HAP-1 (cell line): ENCODE data around the gene CACNA1H.

Source experiments
- DNase-seq, 2 experiments: peaks; one replicate each; pipeline ENCODE4 v3.0.0-alpha.2; 2016 to 2020; ENCODE audit warnings: low spot score in 2 of 2
- H3K27me3 ChIP-seq: fragments of 250-450 bp; sonication (Bioruptor Pico); 2 replicates; pipeline ENCODE4 v1.5.1; 2020; ENCODE audit warnings: low read depth, mild to moderate bottlenecking, moderate library complexity
- H3K36me3 ChIP-seq: fragments of 250-450 bp; sonication (Bioruptor Pico); replicated peaks from 2 replicates; pipeline ENCODE4 v1.5.1; 2020; ENCODE audit warnings: mild to moderate bottlenecking
- H3K4me1 ChIP-seq: fragments of 250-450 bp; sonication (Bioruptor Pico); 2 replicates; pipeline ENCODE4 v1.5.1; 2020; ENCODE audit warnings: mild to moderate bottlenecking
- H3K4me3 ChIP-seq: fragments of 250-450 bp; sonication (Bioruptor Pico); 2 replicates; pipeline ENCODE4 v1.5.1; 2020; ENCODE audit warnings: mild to moderate bottlenecking, moderate library complexity
- H3K9me3 ChIP-seq: fragments of 250-450 bp; sonication (Bioruptor Pico); 2 replicates; pipeline ENCODE4 v1.5.1; 2020; ENCODE audit warnings: mild to moderate bottlenecking, moderate library complexity
- in situ Hi-C: fragments of 300-500 bp; cut with MboI; formaldehyde crosslinking; loops from 3 replicates; pipeline ENCODE4 v1.14.3; 2020; ENCODE audit warnings: low sequenced_read_pairs, inconsistent platforms, mixed read lengths

CACNA1H gene

DNA sequence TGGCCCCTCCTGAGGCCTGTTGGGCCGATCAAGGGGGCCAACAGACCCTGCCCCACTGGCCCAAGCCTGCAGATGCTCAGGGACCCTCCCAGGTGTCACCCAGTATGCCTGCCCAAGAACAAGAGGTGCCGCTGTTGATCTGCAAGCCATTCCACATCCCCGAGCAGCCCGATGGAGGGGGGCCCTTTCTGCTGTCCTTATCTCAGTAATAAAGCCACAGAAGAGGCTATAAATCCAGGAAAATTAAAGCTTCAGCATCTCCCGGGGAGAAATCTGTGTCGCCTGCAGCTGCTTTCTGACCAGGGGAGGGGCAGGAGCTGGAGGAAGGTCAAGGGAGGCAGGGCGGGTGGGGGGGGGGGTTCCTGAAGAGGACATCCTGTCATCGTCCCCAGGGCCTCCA lies 11.7 kb upstream of the CACNA1H start:
- H3K36me3 ChIP-seq, result no peaks in the 10 kb centered on the region
- no peaks in the 10 kb centered on the region for H3K27me3 ChIP-seq
- no peak overlapping the region for H3K4me3 ChIP-seq
- no peak for DNase-seq
- no peaks in the 10 kb centered on the region for H3K4me1 ChIP-seq
- in situ Hi-C loops, result no loop called here
- no peaks in the 10 kb centered on the region for H3K9me3 ChIP-seq

- Histone ChIP-seq H3K9me3 (no peaks in the 10 kb centered on the region), H3K27me3 (no peaks in the 10 kb centered on the region), H3K4me1 (no peaks in the 10 kb centered on the region), H3K36me3 (no peaks in the 10 kb centered on the region), H3K4me3 (no peak overlapping the region)
- DNase-seq, result no peak
- in situ Hi-C loops, result no loop called here
Measured at GRCh38 chr16:1141716-1142115, 11.2 kb upstream of the CACNA1H start.

GRCh38 chr16:1142911-1143310 lies 10.0 kb upstream of the CACNA1H start:
- no peaks in the 10 kb centered on the region for H3K36me3 ChIP-seq
- H3K4me3 ChIP-seq, result no peak overlapping the region
- in situ Hi-C loops, result no loop called here
- H3K9me3 ChIP-seq, result no peaks in the 10 kb centered on the region
- DNase-seq, result no peak
- no peaks in the 10 kb centered on the region for H3K4me1 ChIP-seq
- H3K27me3 ChIP-seq, result no peaks in the 10 kb centered on the region

- no peak for DNase-seq
- in situ Hi-C loops, result no loop called here
- no peaks in the 10 kb centered on the region for H3K4me1 ChIP-seq
- no peaks in the 10 kb centered on the region for H3K36me3 ChIP-seq
- H3K4me3 ChIP-seq, result no peak overlapping the region
- no peaks in the 10 kb centered on the region for H3K27me3 ChIP-seq
- H3K9me3 ChIP-seq, result no peaks in the 10 kb centered on the region
Measured at GRCh38 chr16:1143761-1144450, 9.0 kb upstream of the CACNA1H start.

GRCh38 chr16:1144476-1145382 lies 8.2 kb upstream of the CACNA1H start:
- H3K4me3 ChIP-seq, result no peak overlapping the region
- no peak for DNase-seq
- no peaks in the 10 kb centered on the region for H3K4me1 ChIP-seq
- H3K27me3 ChIP-seq, result no peaks in the 10 kb centered on the region
- in situ Hi-C loops, result no loop called here
- H3K36me3 ChIP-seq, result no peaks in the 10 kb centered on the region
- no peaks in the 10 kb centered on the region for H3K9me3 ChIP-seq

GRCh38 chr16:1145383-1146100 lies 7.4 kb upstream of the CACNA1H start:
- in situ Hi-C loops, result no loop called here
- no peak for DNase-seq
- Histone ChIP-seq H3K4me1 (no peaks in the 10 kb centered on the region), H3K9me3 (no peaks in the 10 kb centered on the region), H3K4me3 (no peak overlapping the region), H3K27me3 (no peaks in the 10 kb centered on the region), H3K36me3 (no peaks in the 10 kb centered on the region)

DNA sequence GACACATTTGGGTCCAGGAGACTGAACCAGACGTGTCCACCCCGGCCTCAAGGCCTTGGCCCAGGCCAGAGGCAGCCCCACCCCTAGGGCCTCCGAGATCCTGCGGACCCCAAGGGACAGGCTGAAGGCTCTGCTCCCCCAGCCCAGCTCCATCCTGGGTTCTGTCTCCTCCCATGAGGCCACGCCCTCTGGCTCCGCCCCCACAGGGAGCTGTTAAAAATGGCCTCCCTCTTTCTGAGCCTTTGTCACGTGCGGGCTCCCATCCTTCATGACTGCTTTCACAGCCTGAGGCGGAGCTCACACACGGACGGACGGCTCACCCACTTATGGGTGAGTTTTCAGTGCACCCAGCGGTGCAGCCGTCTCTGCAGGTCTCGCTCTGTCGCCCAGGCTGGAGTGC lies 6.5 kb upstream of the CACNA1H start:
- Histone ChIP-seq H3K9me3 (no peaks in the 10 kb centered on the region), H3K4me1 (no peaks in the 10 kb centered on the region), H3K36me3 (no peaks in the 10 kb centered on the region), H3K27me3 (no peaks in the 10 kb centered on the region), H3K4me3 (no peak overlapping the region)
- in situ Hi-C loops, result no loop called here
- DNase-seq, result peak in 1 of 2 experiments; percentile 63

GRCh38 chr16:1147027-1147426 lies 5.9 kb upstream of the CACNA1H start:
- Histone ChIP-seq H3K36me3 (no peaks in the 10 kb centered on the region), H3K4me3 (no peak overlapping the region), H3K9me3 (no peaks in the 10 kb centered on the region), H3K4me1 (no peaks in the 10 kb centered on the region), H3K27me3 (no peaks in the 10 kb centered on the region)
- no peak for DNase-seq
- in situ Hi-C loops, result no loop called here

- Histone ChIP-seq H3K27me3 (no peaks in the 10 kb centered on the region), H3K4me1 (no peaks in the 10 kb centered on the region), H3K36me3 (no peaks in the 10 kb centered on the region), H3K4me3 (no peak overlapping the region), H3K9me3 (no peaks in the 10 kb centered on the region)
- in situ Hi-C loops, result no loop called here
- DNase-seq, result no peak
Measured at GRCh38 chr16:1149101-1149636, 3.7 kb upstream of the CACNA1H start.

- Histone ChIP-seq H3K4me1 (no peaks in the 10 kb centered on the region), H3K36me3 (no peaks in the 10 kb centered on the region), H3K27me3 (no peaks in the 10 kb centered on the region), H3K9me3 (no peaks in the 10 kb centered on the region), H3K4me3 (no peak overlapping the region)
- peak; percentile 45 to 74 for DNase-seq
- in situ Hi-C loops, result no loop called here
Measured at GRCh38 chr16:1150511-1150982, 2.4 kb upstream of the CACNA1H start.

DNA sequence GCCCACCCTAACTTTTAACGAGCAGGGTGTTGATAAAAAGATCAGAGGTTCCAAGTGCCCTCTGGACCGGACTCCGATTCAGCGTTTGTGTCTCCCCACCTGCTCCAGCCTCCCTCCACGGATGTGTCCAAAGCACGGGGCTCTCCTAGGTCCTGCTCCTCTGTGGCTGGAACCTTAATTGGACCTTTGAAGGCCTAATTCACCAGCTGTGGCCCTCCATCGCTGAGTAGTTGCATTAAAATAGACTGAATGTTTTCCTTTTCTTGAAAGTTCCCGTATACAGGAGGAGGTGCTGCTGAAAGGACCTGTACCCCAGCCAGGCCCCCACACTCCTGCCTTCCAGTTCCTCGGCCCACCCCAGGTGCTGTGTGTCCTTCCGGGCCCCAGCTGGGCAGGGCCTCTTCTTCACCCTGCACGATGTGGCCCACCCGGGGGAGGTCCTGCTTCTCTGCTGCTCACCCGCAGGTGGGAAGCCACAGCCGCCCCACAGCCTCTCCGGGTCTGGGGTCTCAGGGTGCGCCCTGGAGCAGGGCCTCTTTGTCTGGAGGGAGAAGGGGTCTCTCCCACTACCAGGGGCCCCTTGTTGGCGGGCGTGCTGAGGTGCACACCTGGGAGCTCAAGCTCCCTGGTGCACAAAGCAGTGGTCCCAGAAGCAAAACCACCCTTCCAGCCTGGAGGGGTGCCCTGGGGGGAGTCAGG lies 1.3 kb upstream of the CACNA1H start:
- Histone ChIP-seq H3K27me3 (no peaks in the 10 kb centered on the region), H3K36me3 (no peaks in the 10 kb centered on the region), H3K4me3 (no peak overlapping the region), H3K4me1 (no peaks in the 10 kb centered on the region), H3K9me3 (no peaks in the 10 kb centered on the region)
- no peak for DNase-seq
- in situ Hi-C loops, result no loop called here

- peak; percentile 3 to 47 for DNase-seq
- Histone ChIP-seq H3K4me3 (peak overlapping the region; percentile 24), H3K27me3 (no peaks in the 10 kb centered on the region)
Measured at GRCh38 chr16:1152123-1152638, 725 bp upstream of the CACNA1H start.

More at GRCh38 chr16:1152123-1152638, 725 bp upstream of the CACNA1H start:
- in situ Hi-C loops, result no loop called here
- Histone ChIP-seq H3K36me3 (no peaks in the 10 kb centered on the region), H3K4me1 (no peaks in the 10 kb centered on the region), H3K9me3 (no peaks in the 10 kb centered on the region)
